Nucleus accumbens (tissue), 56 donors: ENCODE data around the gene MPST.
A peak's percentile ranks its signal among the peaks of the same experiment; 100 is the strongest.

Source experiments
- DNase-seq, 56 donors: peaks; one replicate each; lab custom pipeline; 2025; lab: John Stamatoyannopoulos, UW

The MPST gene

GRCh38 chr22:37074537-37074936, 55.0 kb downstream of the MPST start:
- no peak for DNase-seq

GRCh38 chr22:37075046-37075445, 55.5 kb downstream of the MPST start:
- DNase-seq, result no peak

DNA sequence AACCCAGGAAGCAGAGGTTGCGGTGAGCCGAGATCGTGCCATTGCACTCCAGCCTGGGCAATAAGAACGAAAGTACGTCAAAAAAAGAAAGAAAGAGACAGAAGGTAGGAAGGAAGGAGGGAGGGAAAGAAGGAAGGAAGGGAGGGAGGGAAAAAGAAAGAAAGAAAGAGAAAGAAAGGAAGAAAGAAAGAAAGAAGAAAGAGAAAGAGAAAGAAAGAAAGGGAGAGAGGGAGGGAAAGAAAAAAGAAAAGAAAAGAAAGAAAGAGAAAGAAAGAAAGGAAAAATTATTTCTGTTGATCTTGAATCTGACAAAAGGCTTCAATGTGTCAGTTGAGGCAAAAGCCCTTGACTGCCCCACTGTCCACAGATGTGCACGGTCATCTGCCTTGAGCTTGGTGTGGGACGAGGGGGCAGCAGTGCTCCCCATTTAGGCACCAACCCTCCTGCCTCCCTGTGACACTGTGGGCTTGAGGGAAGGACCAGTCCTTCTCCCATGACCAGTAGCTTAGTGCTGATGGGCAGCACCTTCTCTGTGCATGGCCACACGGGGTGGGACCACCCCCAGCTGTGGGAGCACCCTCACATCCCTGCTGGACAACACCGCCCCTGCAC, 56.4 kb downstream of the MPST start:
- no peak for DNase-seq

DNA sequence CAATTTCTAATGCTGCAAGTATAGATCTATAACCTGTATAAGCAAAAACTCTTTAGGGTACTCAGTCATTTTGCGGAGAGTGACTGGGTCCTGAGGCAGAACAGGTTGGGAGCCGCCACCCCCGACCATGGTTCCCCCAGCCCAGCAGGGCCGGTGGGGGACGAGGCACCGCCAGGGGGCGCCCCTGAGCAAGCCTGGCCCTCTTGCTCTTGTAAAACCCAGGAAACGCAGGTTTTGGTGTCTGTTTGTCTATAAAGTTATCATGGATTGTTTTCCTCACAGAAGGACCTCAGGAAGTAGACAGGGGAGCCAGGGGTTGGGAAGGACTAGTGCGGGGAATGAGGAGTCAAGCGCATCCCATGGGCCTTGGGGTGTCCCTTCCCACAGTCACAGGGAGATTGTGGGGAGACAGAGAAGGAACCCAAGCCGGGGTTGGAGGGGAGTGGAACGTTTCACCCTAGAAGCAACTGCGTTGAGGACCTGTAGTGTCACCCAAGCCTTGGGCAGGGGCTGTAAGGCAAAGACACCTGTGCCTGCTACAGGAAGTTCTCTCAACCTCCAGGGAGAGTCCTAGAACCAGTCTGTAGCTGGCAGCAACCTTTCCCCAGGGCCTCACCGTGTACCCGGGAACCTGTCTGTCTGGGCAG, 58.4 kb downstream of the MPST start:
- peak in 22 of 56 donors; percentile 4 to 65 (median 14) for DNase-seq

- no peak for DNase-seq
These were observed 59.6 kb downstream of the MPST start for GRCh38 chr22:37079158-37079557.
